ENCODE data around the gene LILRA6. TPM values are rescaled to one million over a fixed set of nuclear protein-coding genes. Genes with fewer than 3 reads are reported as not detected.
"Not testable (repeated sequence)": the region's sequence is repeated elsewhere in the genome, so short reads cannot be mapped to it uniquely, and the experiment has no call there.

Gene LILRA6
- total RNA-seq = not detected

DNA sequence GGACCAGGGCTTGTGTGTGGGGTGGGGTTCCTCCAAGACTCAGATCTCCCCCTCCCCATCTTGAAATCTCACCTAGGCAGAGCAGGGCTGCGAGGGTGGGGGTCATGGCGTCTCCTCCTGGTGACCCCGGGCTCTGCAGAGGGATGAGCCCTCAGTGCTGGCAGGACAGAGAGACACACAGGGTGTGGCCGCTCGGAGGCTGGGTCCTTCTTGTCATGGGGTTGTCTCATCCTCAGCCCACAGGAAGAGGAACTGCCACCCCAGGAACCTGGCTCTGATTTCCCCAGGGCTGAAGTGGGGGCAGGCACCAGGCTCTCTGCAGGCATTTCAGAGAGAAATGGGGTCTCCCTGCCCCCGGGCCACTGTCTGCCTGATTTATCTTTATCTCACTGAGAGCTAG, at the start of gene LILRA6:
Gene LILRA6 (minus strand): TSS at position 145 of the 400 bp plus-strand sequence.
- H3K9me3 Mint-ChIP-seq; ATAC-seq; POLR2A ChIA-PET; H3K4me3 Mint-ChIP-seq; DNase-seq; H3K27ac Mint-ChIP-seq; intact Hi-C loops (cut with micrococcal nuclease); H3K4me1 Mint-ChIP-seq (ENCODE audit: low read depth); CTCF ChIA-PET; H3K36me3 Mint-ChIP-seq (ENCODE audit: low read depth); H3K27me3 Mint-ChIP-seq: not testable (repeated sequence)

DNA sequence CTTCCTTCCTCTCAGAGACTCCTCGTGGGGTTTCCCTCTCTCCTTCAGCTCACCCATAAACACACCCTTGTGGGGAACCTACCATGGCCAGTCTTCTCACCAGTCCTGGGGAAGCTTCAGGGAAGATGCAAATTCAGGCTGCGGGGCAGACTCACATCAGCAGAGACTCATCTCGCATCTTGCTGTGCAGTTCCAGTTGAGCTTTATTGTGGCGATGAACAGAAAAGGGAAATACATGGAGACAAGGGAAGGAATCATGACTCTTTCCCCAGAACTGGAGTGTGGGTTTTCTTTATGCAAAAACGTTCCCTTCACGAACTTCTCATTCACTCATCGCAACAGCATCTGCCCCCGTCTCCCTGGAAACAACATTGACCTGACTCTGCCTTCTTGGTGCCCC, 46.6 kb upstream of the LILRA6 start:
- ATAC-seq; H3K27ac Mint-ChIP-seq; DNase-seq; H3K4me3 Mint-ChIP-seq; POLR2A ChIA-PET; intact Hi-C loops (cut with micrococcal nuclease); CTCF ChIA-PET; H3K9me3 Mint-ChIP-seq; H3K4me1 Mint-ChIP-seq (ENCODE audit: low read depth); H3K36me3 Mint-ChIP-seq (ENCODE audit: low read depth): not testable (repeated sequence)
- peaks cover 11% of the 10 kb centered on the region for H3K27me3 Mint-ChIP-seq

DNA sequence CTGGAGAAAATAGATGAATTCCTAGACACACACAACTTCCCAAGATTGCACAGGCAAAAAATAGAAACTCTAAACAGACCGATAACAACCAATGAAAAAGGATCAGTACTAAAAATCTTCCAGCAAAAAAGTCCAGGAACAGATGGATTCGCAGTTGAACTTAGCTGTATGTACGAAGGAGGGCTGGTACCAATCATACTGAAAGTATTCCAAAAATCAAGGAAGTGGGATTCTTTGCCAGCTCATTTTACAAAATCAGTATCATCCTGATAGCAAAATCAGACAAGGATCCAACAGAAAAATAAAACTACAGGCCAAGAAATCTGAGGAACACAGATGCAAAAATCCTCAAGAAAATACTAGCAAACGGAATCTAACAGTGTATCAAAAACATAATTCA, 44.9 kb upstream of the LILRA6 start:
- intact Hi-C loops (cut with micrococcal nuclease) = no loop called here
- DNase-seq (no peak), ATAC-seq (no peak)
- H3K27me3 Mint-ChIP-seq = peaks cover 7% of the 10 kb centered on the region
- no peaks in the 10 kb centered on the region for H3K36me3 Mint-ChIP-seq (ENCODE audit: low read depth)
- H3K27ac Mint-ChIP-seq = no peak overlapping the region
- CTCF ChIA-PET = interaction anchor here (1.4 kb wide), 1 partner anchor 21 kb away, joined by 4 read pairs; no protein-coding TSS in a partner anchor
- no peaks in the 10 kb centered on the region for H3K9me3 Mint-ChIP-seq
- peaks cover 4% of the 10 kb centered on the region for H3K4me1 Mint-ChIP-seq (ENCODE audit: low read depth)
- TF ChIP-seq, protein P1, sequence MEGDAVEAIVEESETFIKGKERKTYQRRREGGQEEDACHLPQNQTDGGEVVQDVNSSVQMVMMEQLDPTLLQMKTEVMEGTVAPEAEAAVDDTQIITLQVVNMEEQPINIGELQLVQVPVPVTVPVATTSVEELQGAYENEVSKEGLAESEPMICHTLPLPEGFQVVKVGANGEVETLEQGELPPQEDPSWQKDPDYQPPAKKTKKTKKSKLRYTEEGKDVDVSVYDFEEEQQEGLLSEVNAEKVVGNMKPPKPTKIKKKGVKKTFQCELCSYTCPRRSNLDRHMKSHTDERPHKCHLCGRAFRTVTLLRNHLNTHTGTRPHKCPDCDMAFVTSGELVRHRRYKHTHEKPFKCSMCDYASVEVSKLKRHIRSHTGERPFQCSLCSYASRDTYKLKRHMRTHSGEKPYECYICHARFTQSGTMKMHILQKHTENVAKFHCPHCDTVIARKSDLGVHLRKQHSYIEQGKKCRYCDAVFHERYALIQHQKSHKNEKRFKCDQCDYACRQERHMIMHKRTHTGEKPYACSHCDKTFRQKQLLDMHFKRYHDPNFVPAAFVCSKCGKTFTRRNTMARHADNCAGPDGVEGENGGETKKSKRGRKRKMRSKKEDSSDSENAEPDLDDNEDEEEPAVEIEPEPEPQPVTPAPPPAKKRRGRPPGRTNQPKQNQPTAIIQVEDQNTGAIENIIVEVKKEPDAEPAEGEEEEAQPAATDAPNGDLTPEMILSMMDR (IDR thresholded peaks at IDR 0.05) = no peak
- H3K4me3 Mint-ChIP-seq = no peak overlapping the region
- POLR2A ChIA-PET = no interaction called here

DNA sequence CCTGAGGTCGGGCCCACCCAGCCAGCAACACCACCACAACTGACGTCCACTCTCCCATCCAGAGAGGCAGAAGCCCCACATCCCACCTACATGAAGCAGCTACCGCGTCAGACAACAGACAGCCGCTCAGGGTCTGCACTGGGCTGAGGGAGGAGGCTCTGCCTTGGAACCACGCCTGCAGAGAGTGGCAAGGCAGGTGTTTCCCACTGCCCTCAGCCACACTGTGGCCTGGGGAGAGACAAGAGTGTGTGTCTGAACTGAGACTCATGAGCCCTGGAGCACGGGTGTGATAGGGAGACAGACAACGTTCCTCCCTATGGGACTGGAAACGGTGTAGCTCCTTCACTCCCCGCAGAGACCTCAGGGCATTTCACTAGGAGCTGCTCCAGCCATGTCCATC, 43.7 kb upstream of the LILRA6 start:
- intact Hi-C loops (cut with micrococcal nuclease); H3K27ac Mint-ChIP-seq; H3K4me1 Mint-ChIP-seq (ENCODE audit: low read depth); ATAC-seq; H3K4me3 Mint-ChIP-seq; H3K36me3 Mint-ChIP-seq (ENCODE audit: low read depth); H3K9me3 Mint-ChIP-seq; CTCF ChIA-PET; DNase-seq; POLR2A ChIA-PET: not testable (repeated sequence)
- peaks cover 14% of the 10 kb centered on the region for H3K27me3 Mint-ChIP-seq

DNA sequence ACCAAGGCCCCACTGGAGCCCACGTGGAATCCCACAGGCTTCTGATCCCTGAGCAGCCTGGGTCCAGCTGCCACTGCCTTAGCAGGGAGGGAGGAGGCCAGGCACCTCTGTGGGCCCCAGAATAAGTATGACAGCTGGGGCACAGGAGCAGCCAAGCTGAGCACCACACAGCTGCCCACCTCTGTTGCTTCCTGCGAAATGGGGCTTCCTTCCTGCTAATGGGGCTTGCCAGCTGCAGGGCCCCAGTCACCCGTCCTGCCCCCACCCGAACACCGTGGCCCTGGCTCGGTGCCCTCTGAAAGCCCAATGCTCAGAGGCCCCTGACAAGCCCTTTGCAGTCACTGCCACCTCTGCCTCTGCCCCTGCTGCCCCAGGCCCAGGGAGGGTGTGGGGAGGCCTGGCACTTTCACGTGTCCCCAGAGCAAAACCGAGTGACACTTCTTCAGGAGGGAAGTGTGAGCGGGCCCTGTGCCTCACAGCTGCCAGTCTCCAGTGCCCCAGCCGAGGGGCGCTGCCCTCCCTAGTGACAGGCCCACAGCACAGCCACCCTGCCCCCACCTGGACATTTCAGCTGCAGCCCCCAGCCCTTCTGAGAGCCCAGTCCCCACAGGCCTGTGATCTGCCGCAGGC, 43.0 kb upstream of the LILRA6 start:
- H3K27me3 Mint-ChIP-seq = peaks cover 17% of the 10 kb centered on the region
- DNase-seq; intact Hi-C loops (cut with micrococcal nuclease); POLR2A ChIA-PET; H3K9me3 Mint-ChIP-seq; H3K36me3 Mint-ChIP-seq (ENCODE audit: low read depth); CTCF ChIA-PET; H3K4me3 Mint-ChIP-seq; H3K27ac Mint-ChIP-seq; H3K4me1 Mint-ChIP-seq (ENCODE audit: low read depth): not testable (repeated sequence)
- peak; percentile 62 for ATAC-seq

DNA sequence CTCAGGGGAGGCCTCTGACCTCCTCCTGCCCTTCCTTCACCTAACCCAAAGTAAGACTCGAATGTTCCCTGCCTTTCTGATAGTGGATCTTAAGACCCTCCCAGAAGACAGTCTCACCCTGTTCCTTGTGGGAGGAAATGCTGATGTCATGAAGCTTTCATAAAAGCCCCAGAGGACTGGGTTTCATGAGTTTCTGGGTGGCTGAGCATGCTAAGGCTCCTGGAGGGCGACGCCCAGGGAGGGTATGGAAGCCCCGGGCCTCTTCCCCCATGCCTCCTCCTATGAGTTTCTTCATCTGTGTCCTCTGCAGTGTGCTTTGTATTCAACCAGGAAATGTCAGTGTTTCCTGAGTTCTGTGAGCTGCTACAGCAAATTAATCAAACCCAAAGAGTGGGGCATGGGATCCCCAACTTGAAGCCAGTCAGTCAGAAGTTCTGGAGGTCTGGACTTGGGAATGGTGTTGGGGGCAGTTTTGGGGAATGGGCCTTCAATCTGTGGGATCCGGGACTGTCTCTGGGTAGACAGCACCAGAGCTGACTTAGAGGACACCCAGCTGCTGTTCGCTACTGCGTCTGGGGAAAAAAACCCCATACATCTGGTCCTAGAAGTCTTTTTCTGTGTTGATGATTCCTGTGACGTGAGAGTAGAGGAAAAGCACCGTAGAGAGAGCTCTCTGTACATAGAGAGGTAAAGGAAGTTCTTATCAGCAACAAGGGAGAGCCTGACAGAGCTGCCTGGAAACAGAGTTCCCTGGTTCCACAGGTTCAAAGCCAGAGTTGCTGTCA, 40.3 kb upstream of the LILRA6 start:
- CTCF ChIA-PET = no interaction called here

DNA sequence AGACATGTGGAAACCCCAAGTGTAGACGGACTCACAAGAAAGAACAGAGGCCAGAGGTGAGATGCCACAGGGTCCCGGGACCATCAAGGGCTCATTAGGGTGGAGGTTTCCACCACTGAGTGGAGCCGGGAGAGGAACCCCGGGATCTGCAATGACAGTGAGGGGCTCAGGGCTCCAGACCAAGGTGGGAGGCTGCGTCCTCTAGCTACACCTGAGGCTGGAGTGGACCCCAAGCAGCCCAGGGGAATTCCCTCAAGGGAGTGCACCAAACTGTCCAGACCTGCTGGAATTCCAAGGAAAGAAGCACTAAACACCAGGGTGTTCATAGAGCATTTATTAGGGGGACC, 39.1 kb upstream of the LILRA6 start:
- H3K4me1 Mint-ChIP-seq (ENCODE audit: low read depth); intact Hi-C loops (cut with micrococcal nuclease); DNase-seq; H3K9me3 Mint-ChIP-seq; H3K4me3 Mint-ChIP-seq; ATAC-seq; H3K36me3 Mint-ChIP-seq (ENCODE audit: low read depth); CTCF ChIA-PET; POLR2A ChIA-PET; H3K27ac Mint-ChIP-seq: not testable (repeated sequence)
- H3K27me3 Mint-ChIP-seq = peaks cover 22% of the 10 kb centered on the region

More for the DNA sequence above, 40.3 kb upstream of the LILRA6 start:
- ATAC-seq (peak; percentile 17), DNase-seq (no peak)
- TF ChIP-seq, protein P1 (IDR thresholded peaks at IDR 0.05) = no peak
- POLR2A ChIA-PET = no interaction called here
- H3K27ac Mint-ChIP-seq = no peak overlapping the region
- no peak overlapping the region for H3K4me3 Mint-ChIP-seq
- peaks cover 22% of the 10 kb centered on the region for H3K27me3 Mint-ChIP-seq
- H3K4me1 Mint-ChIP-seq (ENCODE audit: low read depth) = peaks cover 4% of the 10 kb centered on the region
- H3K9me3 Mint-ChIP-seq = no peaks in the 10 kb centered on the region
- H3K36me3 Mint-ChIP-seq (ENCODE audit: low read depth) = no peaks in the 10 kb centered on the region
- intact Hi-C loops (cut with micrococcal nuclease) = no loop called here

Data from activated CD8-positive, alpha-beta T cell treated with anti-CD3 and anti-CD28 coated beads for 36 hours (primary cell).